ENCODE measurements around the gene RELCH.

RELCH gene

DNA sequence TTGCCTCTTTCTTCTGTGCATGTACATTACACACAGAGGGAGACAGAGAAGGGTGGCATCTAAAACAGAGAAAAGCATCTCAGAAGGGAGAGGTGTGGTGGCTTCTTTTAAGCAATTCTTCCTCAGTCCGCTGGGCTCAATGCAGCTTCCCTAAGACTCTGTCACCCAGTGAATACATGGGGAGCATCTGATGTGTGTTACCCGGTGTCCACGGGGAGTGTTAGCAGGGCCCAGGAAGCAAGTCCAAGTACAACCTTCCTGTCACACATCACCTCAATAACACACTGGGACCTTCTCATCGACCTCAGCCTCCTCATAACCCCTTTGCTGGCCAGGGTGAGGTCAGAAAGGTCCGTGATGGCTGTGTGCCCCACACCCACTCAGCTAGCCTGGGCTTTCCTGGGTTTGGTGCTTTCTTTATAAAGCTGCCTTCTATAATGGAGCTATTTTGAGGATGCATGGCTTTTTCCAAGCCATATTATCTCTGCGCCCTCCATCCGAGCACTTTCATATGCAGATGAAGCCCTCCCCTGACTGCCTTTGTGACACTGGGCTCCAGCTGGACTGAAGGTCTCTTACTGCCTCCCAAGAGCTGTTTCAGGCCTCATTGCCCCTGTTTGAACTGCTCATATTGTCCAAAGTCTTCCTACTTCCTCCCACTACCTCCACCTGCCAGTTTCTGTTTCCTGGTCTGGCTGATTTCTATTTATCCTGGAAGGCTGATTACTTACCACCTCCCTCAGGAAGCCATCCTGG lies 159.5 kb downstream of the RELCH start:
- H3K27me3 Mint-ChIP-seq: peaks cover 1% of the 10 kb centered on the region
- H3K36me3 Mint-ChIP-seq: no peaks in the 10 kb centered on the region
- H3K4me1 Mint-ChIP-seq (ENCODE audit: low read depth): peaks cover 5% of the 10 kb centered on the region
- no peaks in the 10 kb centered on the region for H3K9me3 Mint-ChIP-seq (ENCODE audit: low read depth)
- no peak overlapping the region for H3K27ac Mint-ChIP-seq
- no peak overlapping the region for H3K4me3 Mint-ChIP-seq

DNA sequence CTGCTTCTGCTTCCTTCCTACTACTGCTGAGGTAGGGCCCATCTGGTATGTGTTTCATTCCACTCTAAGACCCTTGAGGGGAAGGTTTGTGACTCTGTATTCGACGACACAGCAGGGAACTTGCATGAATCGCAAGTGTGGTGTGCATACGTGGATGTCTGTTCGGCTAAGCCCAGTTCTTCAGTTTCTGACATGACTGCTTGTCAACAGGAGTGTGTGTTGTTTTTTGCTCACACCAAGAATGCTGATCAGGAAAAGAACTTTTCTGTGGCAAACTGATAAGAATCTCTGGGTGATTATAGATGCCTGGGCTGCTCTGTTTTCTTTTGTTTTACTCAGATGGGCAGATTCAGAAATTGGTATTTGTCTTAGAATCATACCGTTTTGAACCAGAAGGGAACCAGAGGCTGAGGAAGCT lies 160.0 kb downstream of the RELCH start:
- Mint-ChIP-seq H3K27me3 (peaks cover 1% of the 10 kb centered on the region), H3K36me3 (no peaks in the 10 kb centered on the region), H3K4me3 (no peak overlapping the region), H3K9me3 (ENCODE audit: low read depth) (no peaks in the 10 kb centered on the region), H3K27ac (no peak overlapping the region), H3K4me1 (ENCODE audit: low read depth) (peaks cover 5% of the 10 kb centered on the region)

DNA sequence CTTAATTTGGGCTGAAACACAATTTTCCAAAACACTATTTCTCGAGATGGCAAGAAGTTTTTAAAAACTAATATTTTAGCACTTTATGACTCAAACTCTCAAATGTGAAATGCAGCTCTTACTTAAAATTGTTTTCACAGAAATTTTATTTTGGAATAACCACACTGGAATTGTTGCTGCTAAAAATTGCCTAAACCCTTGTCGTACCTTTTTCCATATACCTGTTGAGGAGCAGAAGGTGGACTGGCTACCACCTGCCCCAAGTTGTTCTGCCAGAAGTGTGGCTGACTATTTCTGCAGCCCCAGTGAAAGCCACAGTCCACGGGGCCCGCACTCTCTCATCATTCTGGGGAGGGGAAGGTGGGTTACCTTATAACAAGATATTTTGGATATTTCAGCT lies 161.4 kb downstream of the RELCH start:
- H3K4me3 Mint-ChIP-seq: no peak overlapping the region
- H3K27ac Mint-ChIP-seq: no peak overlapping the region
- no peaks in the 10 kb centered on the region for H3K36me3 Mint-ChIP-seq
- H3K9me3 Mint-ChIP-seq (ENCODE audit: low read depth): no peaks in the 10 kb centered on the region
- H3K27me3 Mint-ChIP-seq: peaks cover 1% of the 10 kb centered on the region
- H3K4me1 Mint-ChIP-seq (ENCODE audit: low read depth): peaks cover 5% of the 10 kb centered on the region

DNA sequence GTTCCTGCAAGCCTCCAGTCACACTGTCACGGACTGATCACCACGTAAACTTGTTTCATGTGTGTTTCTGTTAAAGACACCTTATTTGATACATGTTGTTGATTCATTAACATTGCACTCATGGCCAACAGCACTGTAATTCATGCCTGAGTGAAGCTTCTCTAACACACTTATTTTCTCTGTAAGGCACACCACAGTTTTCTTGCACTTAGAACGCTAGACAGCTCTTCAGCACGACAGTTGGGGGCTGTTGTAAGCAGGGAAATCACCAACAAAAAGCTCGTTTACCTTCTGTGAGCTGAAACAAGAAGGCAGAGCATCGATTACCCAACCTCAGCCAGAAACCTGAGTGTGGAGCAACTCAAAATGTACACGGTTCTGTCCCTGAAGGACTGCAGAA lies 166.1 kb downstream of the RELCH start:
- H3K36me3 Mint-ChIP-seq: no peaks in the 10 kb centered on the region
- no peak overlapping the region for H3K4me3 Mint-ChIP-seq
- no peak overlapping the region for H3K27ac Mint-ChIP-seq

DNA sequence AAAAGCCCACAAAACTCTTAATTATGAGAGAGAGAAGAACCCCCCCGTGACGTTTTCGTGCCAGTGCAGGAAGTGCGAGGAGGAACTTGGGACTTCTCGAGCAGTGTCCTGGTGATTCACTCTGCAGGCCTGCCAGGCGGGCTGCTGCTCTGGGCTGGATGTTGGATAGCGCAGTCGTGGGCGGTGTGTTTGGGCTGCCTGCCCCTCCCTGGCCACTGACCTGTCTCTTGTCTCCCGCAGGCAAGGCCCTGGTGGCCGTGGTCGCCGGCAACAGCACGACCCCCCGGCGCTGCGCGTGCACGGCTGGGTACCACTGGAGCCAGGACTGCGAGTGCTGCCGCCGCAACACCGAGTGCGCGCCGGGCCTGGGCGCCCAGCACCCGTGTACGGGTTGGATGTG lies 167.1 kb downstream of the RELCH start:
- Mint-ChIP-seq H3K36me3 (no peaks in the 10 kb centered on the region), H3K27ac (no peak overlapping the region), H3K4me1 (ENCODE audit: low read depth) (no peaks in the 10 kb centered on the region), H3K4me3 (no peak overlapping the region), H3K27me3 (no peaks in the 10 kb centered on the region), H3K9me3 (ENCODE audit: low read depth) (no peaks in the 10 kb centered on the region)

More for the DNA sequence above, 166.1 kb downstream of the RELCH start:
- H3K4me1 Mint-ChIP-seq (ENCODE audit: low read depth): no peaks in the 10 kb centered on the region
- H3K9me3 Mint-ChIP-seq (ENCODE audit: low read depth): no peaks in the 10 kb centered on the region
- no peaks in the 10 kb centered on the region for H3K27me3 Mint-ChIP-seq

DNA sequence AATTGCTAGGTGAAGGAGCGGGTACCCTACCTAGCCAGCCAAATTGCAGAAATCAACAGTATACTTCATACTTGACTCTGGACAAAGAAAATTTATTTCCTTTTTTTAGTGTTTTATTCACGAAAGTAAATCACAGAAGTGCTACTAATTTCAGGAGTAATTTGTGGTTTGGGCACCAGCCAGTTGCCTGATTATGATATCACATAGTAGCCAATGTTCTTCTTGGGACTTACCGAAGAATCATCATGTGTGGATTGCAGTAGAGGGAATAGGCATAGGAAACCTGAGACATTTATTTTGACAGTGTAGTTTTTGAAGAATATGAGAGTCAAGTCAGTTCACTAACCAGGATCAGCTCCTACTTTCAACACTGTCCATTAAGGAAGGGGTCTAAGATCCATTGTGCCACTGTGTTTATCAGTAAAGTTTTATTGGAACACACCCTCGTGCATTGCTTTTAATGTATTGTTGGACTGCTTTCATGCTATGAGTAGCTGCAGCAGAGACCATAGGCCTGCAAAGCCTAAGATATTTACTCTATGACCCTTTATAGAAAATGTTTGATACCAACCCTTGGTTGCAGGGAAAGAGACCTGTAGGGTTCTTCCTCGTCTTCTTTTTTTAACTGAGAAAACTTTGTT lies 170.1 kb downstream of the RELCH start:
- no peaks in the 10 kb centered on the region for H3K9me3 Mint-ChIP-seq (ENCODE audit: low read depth)
- H3K4me3 Mint-ChIP-seq: no peak overlapping the region
- H3K36me3 Mint-ChIP-seq: no peaks in the 10 kb centered on the region
- H3K27me3 Mint-ChIP-seq: no peaks in the 10 kb centered on the region
- H3K4me1 Mint-ChIP-seq (ENCODE audit: low read depth): no peaks in the 10 kb centered on the region
- H3K27ac Mint-ChIP-seq: no peak overlapping the region

Measured in activated naive CD8-positive, alpha-beta T cell (primary cell).